GM06990 (cell line): ENCODE measurements around the gene SMOC2.

Experiments used
- DNase-seq: peaks from one replicate; pipeline ENCODE4 v3.0.0-alpha.2; 2011; ENCODE audit not compliant: insufficient read length; ENCODE audit errors: extremely low read depth
- H3K27me3 ChIP-seq: replicated peaks from 2 replicates; pipeline ENCODE4 v1.6.0; 2011; ENCODE audit warnings: low read length; ENCODE audit not compliant: control insufficient read depth, insufficient read depth
- H3K36me3 ChIP-seq: 2 replicates; pipeline ENCODE4 v1.5.1; 2011; ENCODE audit warnings: low read length; ENCODE audit not compliant: control insufficient read depth, insufficient read depth
- H3K4me3 ChIP-seq: replicated peaks from 2 replicates; pipeline ENCODE4 v1.5.1; 2011; ENCODE audit warnings: low read depth, mild to moderate bottlenecking, control low read depth, low read length
- TF ChIP-seq, protein P1 (sequence below): IDR thresholded peaks from 2 replicates; pipeline ENCODE4 v1.5.1; 2011; ENCODE audit warnings: low read length, control low read depth, mild to moderate bottlenecking, inconsistent platforms; ENCODE audit not compliant: insufficient read depth, poor library complexity, severe bottlenecking

SMOC2 gene

DNA sequence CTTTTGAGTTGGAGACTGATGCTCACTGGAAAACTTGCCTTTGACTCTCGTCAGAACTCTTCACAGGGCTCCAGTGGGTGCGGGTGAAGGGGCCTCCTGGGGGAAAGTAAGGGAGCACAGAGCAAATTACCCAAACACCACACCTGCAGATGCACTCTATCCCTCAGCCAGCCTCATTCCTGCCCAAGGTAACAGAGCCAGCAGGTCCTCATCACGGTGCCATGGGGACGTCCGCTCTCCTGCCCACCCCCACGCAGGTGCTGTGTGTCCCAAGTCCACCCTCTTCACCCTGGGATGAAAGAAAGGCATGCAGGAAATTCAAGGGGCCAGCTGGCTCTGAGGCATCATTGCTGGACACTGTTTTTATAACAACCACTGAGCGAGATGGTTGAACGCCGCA is 269.0 kb downstream of the SMOC2 start:
- H3K27me3 ChIP-seq = no peaks in the 10 kb centered on the region
- no peak overlapping the region for H3K4me3 ChIP-seq
- TF ChIP-seq, protein P1, sequence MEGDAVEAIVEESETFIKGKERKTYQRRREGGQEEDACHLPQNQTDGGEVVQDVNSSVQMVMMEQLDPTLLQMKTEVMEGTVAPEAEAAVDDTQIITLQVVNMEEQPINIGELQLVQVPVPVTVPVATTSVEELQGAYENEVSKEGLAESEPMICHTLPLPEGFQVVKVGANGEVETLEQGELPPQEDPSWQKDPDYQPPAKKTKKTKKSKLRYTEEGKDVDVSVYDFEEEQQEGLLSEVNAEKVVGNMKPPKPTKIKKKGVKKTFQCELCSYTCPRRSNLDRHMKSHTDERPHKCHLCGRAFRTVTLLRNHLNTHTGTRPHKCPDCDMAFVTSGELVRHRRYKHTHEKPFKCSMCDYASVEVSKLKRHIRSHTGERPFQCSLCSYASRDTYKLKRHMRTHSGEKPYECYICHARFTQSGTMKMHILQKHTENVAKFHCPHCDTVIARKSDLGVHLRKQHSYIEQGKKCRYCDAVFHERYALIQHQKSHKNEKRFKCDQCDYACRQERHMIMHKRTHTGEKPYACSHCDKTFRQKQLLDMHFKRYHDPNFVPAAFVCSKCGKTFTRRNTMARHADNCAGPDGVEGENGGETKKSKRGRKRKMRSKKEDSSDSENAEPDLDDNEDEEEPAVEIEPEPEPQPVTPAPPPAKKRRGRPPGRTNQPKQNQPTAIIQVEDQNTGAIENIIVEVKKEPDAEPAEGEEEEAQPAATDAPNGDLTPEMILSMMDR = no peak
- H3K36me3 ChIP-seq = no peaks in the 10 kb centered on the region
- no peak for DNase-seq

DNA sequence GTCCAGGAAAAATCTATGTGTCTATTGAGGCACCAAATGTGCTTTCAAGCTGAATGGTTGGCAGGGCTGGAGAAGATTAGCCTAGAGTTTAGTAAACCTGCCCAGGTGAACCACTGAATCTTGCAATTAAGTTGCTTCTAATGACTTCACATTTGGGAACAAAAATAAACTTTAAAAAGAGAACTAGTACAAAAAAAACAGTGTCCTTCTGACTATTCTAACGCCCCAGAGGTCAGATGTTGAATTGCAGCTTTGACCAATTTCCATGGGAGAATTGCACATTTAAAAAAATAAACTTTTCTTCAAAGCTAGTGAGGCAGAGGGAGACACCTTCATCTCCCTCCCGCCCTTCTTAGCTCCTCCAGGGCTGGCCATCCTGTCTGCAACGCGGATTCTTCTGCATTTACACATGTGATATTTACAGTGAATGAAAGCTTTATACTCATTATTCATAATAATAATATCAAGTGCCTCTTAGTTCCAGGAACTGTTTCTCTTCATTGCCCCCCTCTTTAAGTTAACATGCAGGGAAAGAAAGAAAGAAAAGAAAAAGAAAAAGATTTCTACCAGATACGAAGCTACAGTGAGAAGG is 270.2 kb downstream of the SMOC2 start:
- no peak for DNase-seq
- no peaks in the 10 kb centered on the region for H3K27me3 ChIP-seq
- no peak overlapping the region for H3K4me3 ChIP-seq
- TF ChIP-seq, protein P1 = no peak
- H3K36me3 ChIP-seq = no peaks in the 10 kb centered on the region

DNA sequence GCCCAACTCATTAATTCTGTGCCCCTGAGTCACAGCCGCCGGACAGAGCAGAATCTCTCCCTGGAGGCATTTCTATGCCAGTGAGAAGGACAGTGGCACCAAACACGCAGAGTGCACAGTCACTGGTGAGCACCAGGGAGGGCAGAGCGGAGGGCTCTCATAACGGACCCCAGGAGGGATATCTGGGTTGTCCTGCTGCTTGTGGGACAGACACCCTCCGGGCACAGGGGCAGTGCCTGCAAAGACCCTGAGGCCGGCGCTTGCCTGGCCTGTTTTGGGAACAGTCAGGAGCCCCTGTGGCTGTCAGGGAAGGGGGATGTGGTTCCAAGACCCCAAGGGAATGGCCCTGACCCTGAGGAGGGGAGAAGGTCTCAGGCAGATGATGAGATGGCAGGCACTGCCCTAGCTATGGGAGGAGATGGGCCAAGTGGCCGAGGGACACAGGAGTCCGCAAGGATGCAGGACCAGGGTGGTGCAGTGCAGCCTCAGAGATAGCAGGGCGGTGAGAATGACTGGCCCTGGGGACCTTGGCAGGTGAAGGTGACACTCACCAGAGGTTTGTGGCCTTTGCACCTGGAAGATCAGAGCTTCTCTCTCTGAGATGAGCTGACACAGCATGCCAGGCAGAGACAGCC is 270.8 kb downstream of the SMOC2 start:
- TF ChIP-seq, protein P1 = no peak
- no peak for DNase-seq
- H3K4me3 ChIP-seq = no peak overlapping the region
- no peaks in the 10 kb centered on the region for H3K27me3 ChIP-seq
- H3K36me3 ChIP-seq = no peaks in the 10 kb centered on the region

DNA sequence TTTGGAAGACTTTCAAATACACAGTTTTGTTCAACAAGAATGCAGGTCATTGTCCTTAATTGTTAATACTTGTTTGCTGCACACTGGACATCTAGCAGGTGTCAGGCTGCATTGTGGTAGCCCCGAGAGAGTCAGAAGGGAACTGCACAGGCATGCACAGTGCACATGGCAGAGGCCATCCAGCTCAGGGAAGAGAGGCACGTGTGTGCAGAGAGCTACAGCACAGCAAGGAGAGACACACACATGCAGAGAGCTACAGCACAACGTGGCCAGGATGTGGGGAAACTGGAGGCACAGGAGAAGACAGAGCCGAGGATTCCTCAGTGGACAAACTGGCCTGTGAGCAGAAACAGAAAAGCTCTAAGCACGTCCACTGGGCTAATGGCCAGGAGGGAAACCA is 272.0 kb downstream of the SMOC2 start:
- Histone ChIP-seq H3K36me3 (no peaks in the 10 kb centered on the region), H3K4me3 (no peak overlapping the region), H3K27me3 (no peaks in the 10 kb centered on the region)
- TF ChIP-seq, protein P1 = no peak
- DNase-seq = no peak

DNA sequence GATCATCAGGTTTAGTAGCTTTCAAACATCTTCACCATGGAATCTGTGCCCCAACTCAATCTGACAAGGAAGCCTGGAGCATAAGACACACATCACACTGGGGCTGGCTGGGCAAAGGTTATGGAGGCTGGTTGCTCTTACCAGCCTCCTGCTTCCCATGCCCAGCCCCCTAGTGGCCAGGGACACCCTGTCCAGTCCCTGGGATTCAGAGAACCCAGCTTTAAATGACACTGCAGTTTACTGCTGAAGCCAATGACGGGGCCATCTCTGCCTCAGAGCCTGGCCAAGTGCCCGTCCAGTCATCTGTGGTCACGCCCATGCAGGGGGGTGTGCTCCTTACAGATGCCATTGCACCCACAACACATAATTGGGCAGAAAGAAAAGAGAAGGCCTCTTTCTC is 272.9 kb downstream of the SMOC2 start:
- no peaks in the 10 kb centered on the region for H3K36me3 ChIP-seq

More for the DNA sequence above, 272.9 kb downstream of the SMOC2 start:
- no peak for DNase-seq
- H3K4me3 ChIP-seq = no peak overlapping the region
- TF ChIP-seq, protein P1 = no peak
- H3K27me3 ChIP-seq = no peaks in the 10 kb centered on the region
